ENCODE measurements around the gene CBX5. TPM values are rescaled to one million over a fixed set of nuclear protein-coding genes. Genes with fewer than 3 reads are reported as not detected.

Gene CBX5
- total RNA-seq, 1 experiment from 2014 or later = 85.5 TPM

DNA sequence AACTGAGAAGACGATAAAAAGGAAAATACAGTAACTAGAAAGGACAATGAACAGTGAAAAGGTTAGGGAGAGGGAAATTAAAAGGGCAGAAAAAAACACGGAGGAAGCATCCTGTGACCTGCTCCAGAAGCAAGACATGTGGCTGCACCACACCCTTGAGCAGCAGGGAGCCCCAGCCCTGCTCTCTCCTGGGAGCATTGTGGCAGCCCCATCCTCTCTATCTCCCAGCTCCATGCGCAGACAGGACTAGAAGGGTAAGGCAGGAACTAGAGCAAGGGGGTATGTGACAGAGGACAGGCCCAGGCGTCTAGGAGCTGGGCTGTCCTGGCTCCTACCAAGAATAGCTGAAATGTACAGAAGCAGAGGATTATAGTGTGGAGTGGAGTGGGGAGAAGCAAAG lies 52.5 kb downstream of the CBX5 start:
- Histone ChIP-seq H3K36me3 (ENCODE audit: control insufficient read depth, insufficient read depth, low read length) (no peaks in the 10 kb centered on the region), H3K9me3 (no peaks in the 10 kb centered on the region), H3K4me3 (ENCODE audit: low read depth, low read length) (no peak overlapping the region), H3K27me3 (replicated peaks; ENCODE audit: control insufficient read depth, insufficient read depth, low read length) (no peaks in the 10 kb centered on the region), H3K4me1 (no peaks in the 10 kb centered on the region)
- DNase-seq = no peak
- no peaks in the 10 kb centered on the region for H3K4me1 Mint-ChIP-seq (ENCODE audit: low read depth, unreplicated experiment)
- no peaks in the 10 kb centered on the region for H3K36me3 Mint-ChIP-seq (ENCODE audit: insufficient read depth, unreplicated experiment)
- no peaks in the 10 kb centered on the region for H3K27me3 Mint-ChIP-seq (ENCODE audit: insufficient read depth, unreplicated experiment)
- TF ChIP-seq, protein P1, sequence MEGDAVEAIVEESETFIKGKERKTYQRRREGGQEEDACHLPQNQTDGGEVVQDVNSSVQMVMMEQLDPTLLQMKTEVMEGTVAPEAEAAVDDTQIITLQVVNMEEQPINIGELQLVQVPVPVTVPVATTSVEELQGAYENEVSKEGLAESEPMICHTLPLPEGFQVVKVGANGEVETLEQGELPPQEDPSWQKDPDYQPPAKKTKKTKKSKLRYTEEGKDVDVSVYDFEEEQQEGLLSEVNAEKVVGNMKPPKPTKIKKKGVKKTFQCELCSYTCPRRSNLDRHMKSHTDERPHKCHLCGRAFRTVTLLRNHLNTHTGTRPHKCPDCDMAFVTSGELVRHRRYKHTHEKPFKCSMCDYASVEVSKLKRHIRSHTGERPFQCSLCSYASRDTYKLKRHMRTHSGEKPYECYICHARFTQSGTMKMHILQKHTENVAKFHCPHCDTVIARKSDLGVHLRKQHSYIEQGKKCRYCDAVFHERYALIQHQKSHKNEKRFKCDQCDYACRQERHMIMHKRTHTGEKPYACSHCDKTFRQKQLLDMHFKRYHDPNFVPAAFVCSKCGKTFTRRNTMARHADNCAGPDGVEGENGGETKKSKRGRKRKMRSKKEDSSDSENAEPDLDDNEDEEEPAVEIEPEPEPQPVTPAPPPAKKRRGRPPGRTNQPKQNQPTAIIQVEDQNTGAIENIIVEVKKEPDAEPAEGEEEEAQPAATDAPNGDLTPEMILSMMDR (IDR thresholded peaks at IDR 0.05; ENCODE audit: insufficient read depth in 1 of 2, low read depth in 1 of 2, low read length in 1 of 2, severe bottlenecking in 1 of 2, unreplicated experiment in 1 of 2) = no peak
- no peaks in the 10 kb centered on the region for H3K9me3 Mint-ChIP-seq (ENCODE audit: unreplicated experiment)
- BruUV-seq (replicated peaks) = no TSS peak
- no peak overlapping the region for H3K4me3 Mint-ChIP-seq (ENCODE audit: unreplicated experiment)
- CTCF ChIA-PET = no interaction called here
- intact Hi-C loops (cut with micrococcal nuclease; ENCODE audit: unreplicated experiment) = no loop called here
- H3K27ac Mint-ChIP-seq (ENCODE audit: unreplicated experiment) = no peak overlapping the region
- POLR2A ChIA-PET = no interaction called here

DNA sequence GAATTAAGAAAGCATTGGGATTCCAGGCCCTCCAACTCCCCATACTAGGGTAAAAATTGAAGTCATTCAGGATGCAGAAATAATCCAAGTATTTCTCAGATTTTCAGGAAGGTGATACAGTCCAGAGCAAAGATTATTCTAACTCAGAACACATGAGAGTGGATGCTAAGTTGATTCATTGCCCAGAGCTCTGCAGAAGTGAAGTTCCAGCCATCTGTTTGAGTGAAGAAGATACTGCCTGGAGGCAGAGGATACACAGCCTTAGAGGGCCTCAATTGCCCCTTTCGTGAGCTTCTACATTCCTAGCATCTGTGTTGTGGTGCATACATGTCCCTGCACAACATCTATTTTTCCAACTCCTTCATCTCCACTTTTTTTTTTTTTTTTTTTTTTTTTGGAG lies 54.3 kb downstream of the CBX5 start:
- Histone ChIP-seq H3K9me3 (no peaks in the 10 kb centered on the region), H3K27me3 (replicated peaks; ENCODE audit: control insufficient read depth, insufficient read depth, low read length) (no peaks in the 10 kb centered on the region), H3K4me3 (ENCODE audit: low read depth, low read length) (no peak overlapping the region), H3K36me3 (ENCODE audit: control insufficient read depth, insufficient read depth, low read length) (no peaks in the 10 kb centered on the region), H3K4me1 (no peaks in the 10 kb centered on the region)
- no peaks in the 10 kb centered on the region for H3K9me3 Mint-ChIP-seq (ENCODE audit: unreplicated experiment)
- ChIA-PET POLR2A (no interaction called here), CTCF (interaction anchor here (0.7 kb wide), 1 partner anchor 154 kb away, joined by 6 read pairs; no protein-coding TSS in a partner anchor)
- H3K27me3 Mint-ChIP-seq (ENCODE audit: insufficient read depth, unreplicated experiment) = no peaks in the 10 kb centered on the region
- H3K27ac Mint-ChIP-seq (ENCODE audit: unreplicated experiment) = no peak overlapping the region
- intact Hi-C loops (cut with micrococcal nuclease; ENCODE audit: unreplicated experiment) = no loop called here
- H3K4me3 Mint-ChIP-seq (ENCODE audit: unreplicated experiment) = no peak overlapping the region
- no peaks in the 10 kb centered on the region for H3K4me1 Mint-ChIP-seq (ENCODE audit: low read depth, unreplicated experiment)
- no peak for DNase-seq
- TF ChIP-seq, protein P1 (IDR thresholded peaks at IDR 0.05; ENCODE audit: insufficient read depth in 1 of 2, low read depth in 1 of 2, low read length in 1 of 2, severe bottlenecking in 1 of 2, unreplicated experiment in 1 of 2) = no peak
- H3K36me3 Mint-ChIP-seq (ENCODE audit: insufficient read depth, unreplicated experiment) = no peaks in the 10 kb centered on the region
- no TSS peak for BruUV-seq (replicated peaks)

DNA sequence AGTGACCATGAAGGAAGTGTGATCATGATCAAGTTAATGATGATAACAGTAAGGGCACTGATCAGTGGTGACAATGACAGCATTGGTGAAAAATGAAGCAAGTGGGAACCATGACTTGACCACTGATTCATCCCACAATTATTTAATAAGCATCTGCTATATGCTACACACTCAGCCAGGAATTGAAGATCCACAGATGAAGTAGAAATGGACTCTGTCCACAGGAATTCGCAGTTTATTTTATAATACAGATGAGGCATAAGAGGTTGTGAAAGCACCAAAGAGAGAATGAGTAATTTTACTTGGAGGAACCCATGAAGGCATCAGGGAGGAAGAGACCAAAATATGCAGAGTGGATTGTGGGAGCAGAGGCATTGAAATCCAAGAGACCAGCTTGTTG lies 57.3 kb downstream of the CBX5 start:
- DNase-seq = no peak
- Mint-ChIP-seq H3K36me3 (ENCODE audit: insufficient read depth, unreplicated experiment) (no peaks in the 10 kb centered on the region), H3K4me1 (ENCODE audit: low read depth, unreplicated experiment) (no peaks in the 10 kb centered on the region), H3K9me3 (ENCODE audit: unreplicated experiment) (no peaks in the 10 kb centered on the region), H3K4me3 (ENCODE audit: unreplicated experiment) (no peak overlapping the region), H3K27me3 (ENCODE audit: insufficient read depth, unreplicated experiment) (no peaks in the 10 kb centered on the region), H3K27ac (ENCODE audit: unreplicated experiment) (no peak overlapping the region)
- ChIA-PET POLR2A (no interaction called here), CTCF (no interaction called here)
- Histone ChIP-seq H3K4me3 (ENCODE audit: low read depth, low read length) (no peak overlapping the region), H3K9me3 (no peaks in the 10 kb centered on the region), H3K36me3 (ENCODE audit: control insufficient read depth, insufficient read depth, low read length) (no peaks in the 10 kb centered on the region), H3K27me3 (replicated peaks; ENCODE audit: control insufficient read depth, insufficient read depth, low read length) (no peaks in the 10 kb centered on the region), H3K4me1 (peaks cover 4% of the 10 kb centered on the region; the same call in 1 of the 2 replicates)
- TF ChIP-seq, protein P1 (IDR thresholded peaks at IDR 0.05; ENCODE audit: insufficient read depth in 1 of 2, low read depth in 1 of 2, low read length in 1 of 2, severe bottlenecking in 1 of 2, unreplicated experiment in 1 of 2) = no peak
- no TSS peak for BruUV-seq (replicated peaks)
- intact Hi-C loops (cut with micrococcal nuclease; ENCODE audit: unreplicated experiment) = no loop called here
